Loucy (cell line): ENCODE measurements around the gene TM9SF4.
"Not testable (repeated sequence)": the region's sequence is repeated elsewhere in the genome, so short reads cannot be mapped to it uniquely, and the experiment has no call there.

Source experiments
- EZH2phosphoT487 ChIP-seq: fragments of 200-600 bp; IDR thresholded peaks from 2 replicates; pipeline ENCODE4 v1.6.1; 2018; ENCODE audit warnings: antibody characterized with exemption, mild to moderate bottlenecking, moderate library complexity, borderline replicate concordance
- TF ChIP-seq, protein P1 (sequence below): fragments of 200-600 bp; sonication (generic); conservative IDR thresholded peaks from 2 replicates; pipeline ENCODE4 v1.5.1; 2014; ENCODE audit warnings: mild to moderate bottlenecking, antibody characterized with exemption, low read length

DNA sequence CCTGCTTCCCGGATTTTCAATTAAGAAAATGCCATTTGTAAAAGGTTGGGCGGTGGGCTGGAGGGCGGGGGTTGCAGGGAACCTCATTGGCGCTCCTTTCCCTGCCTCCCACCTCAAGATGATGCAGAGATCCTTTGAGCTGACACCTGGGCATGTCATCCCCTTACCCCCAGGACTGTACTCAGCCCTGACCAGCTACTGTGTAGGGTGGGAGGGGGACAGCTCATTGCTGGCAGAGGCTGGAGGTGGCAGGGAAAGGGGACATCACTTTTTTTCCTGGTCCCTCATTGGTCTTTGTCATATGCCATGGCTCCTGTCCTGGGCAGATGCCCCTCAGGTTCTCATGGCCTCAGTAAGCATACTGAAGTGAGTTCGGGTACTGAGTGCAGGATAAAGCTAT is 83.8 kb downstream of the TM9SF4 start:
- TF ChIP-seq, protein P1, sequence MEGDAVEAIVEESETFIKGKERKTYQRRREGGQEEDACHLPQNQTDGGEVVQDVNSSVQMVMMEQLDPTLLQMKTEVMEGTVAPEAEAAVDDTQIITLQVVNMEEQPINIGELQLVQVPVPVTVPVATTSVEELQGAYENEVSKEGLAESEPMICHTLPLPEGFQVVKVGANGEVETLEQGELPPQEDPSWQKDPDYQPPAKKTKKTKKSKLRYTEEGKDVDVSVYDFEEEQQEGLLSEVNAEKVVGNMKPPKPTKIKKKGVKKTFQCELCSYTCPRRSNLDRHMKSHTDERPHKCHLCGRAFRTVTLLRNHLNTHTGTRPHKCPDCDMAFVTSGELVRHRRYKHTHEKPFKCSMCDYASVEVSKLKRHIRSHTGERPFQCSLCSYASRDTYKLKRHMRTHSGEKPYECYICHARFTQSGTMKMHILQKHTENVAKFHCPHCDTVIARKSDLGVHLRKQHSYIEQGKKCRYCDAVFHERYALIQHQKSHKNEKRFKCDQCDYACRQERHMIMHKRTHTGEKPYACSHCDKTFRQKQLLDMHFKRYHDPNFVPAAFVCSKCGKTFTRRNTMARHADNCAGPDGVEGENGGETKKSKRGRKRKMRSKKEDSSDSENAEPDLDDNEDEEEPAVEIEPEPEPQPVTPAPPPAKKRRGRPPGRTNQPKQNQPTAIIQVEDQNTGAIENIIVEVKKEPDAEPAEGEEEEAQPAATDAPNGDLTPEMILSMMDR = not testable (repeated sequence)
- TF ChIP-seq EZH2phosphoT487 = not testable (repeated sequence)
